ENCODE results near the gene ARHGAP27. TPM values are rescaled to one million over a fixed set of nuclear protein-coding genes. Genes with fewer than 3 reads are reported as not detected.
"Not testable (repeated sequence)": the region's sequence is repeated elsewhere in the genome, so short reads cannot be mapped to it uniquely, and the experiment has no call there.

The ARHGAP27 gene
- total RNA-seq: 100 to 1,000 TPM in 3 of 5 donors, 10 to 100 TPM in 2; 56.4 to 120 (median 113) TPM
- 52.9 TPM for total RNA-seq (2013)
- total RNA-seq: 49.2 to 175 (median 97.0) reads per million in 29 experiments

GRCh38 chr17:45432405-45433158, at the start of gene ARHGAP27:
TSS of gene ARHGAP27 (minus strand) at chr17:45432870. CDS start at chr17:45430279, 2,591 bp downstream.
- H3K4me1 Mint-ChIP-seq: peaks cover 23 to 28% (median 25%) of the 10 kb centered on the region in 3 donors
- peaks cover 0 to 7% of the 10 kb centered on the region in 2 experiments for H3K27me3 ChIP-seq (replicated peaks in 1 of 2; ENCODE audit: control insufficient read depth in 2 of 2, extremely low read depth in 1 of 2, insufficient read depth in 2 of 2, low read length in 1 of 2)
- H3K27ac ChIP-seq (ENCODE audit: low read length): peak within 1 kb of the TSS; percentile 12
- ATAC-seq (replicated peaks in 1 of 4): peak; percentile 9 to 50 (median 18)
- H3K36me3 Mint-ChIP-seq: peaks cover under 1% of the 10 kb centered on the region
- H3K4me1 ChIP-seq (ENCODE audit: control insufficient read depth in 1 of 2, extremely low read depth in 1 of 2, insufficient read depth in 2 of 2, low read length in 2 of 2): peaks cover 2 to 45% of the 10 kb centered on the region in 2 experiments
- peak in 8 of 35 experiments; percentile 17 to 46 (median 34) for DNase-seq
- WGBS (ENCODE audit: insufficient coverage): 0% methylated on average over 32 of the region's 66 CpGs
- no peaks in the 10 kb centered on the region for H3K27me3 Mint-ChIP-seq
- H3K36me3 ChIP-seq (ENCODE audit: control insufficient read depth in 2 of 2, extremely low read depth in 1 of 2, insufficient read depth in 1 of 2, low read length in 1 of 2): peaks cover 3 to 9% of the 10 kb centered on the region in 2 donors
- H3K4me3 Mint-ChIP-seq: peak within 1 kb of the TSS; percentile 71 to 82 (median 80)
- ChIA-PET POLR2A (no interaction called here), CTCF (interaction anchor here in 1 of 2 donors (0.6 kb wide), 1 partner anchor 277 kb away, joined by 7 read pairs; no protein-coding TSS in a partner anchor)
- peak within 1 kb of the TSS; percentile 67 to 71 for H3K27ac Mint-ChIP-seq
- no peaks in the 10 kb centered on the region for H3K9me3 Mint-ChIP-seq
- no peaks in the 10 kb centered on the region for H3K9me3 ChIP-seq
- H3K4me3 ChIP-seq (ENCODE audit: control insufficient read depth in 1 of 2, extremely low read depth in 1 of 2, low read length in 1 of 2): peak within 1 kb of the TSS; percentile 63 to 79

- CTCF ChIA-PET; H3K4me3 Mint-ChIP-seq; POLR2A ChIA-PET; H3K4me1 ChIP-seq (ENCODE audit: control insufficient read depth in 1 of 2, extremely low read depth in 1 of 2, insufficient read depth in 2 of 2, low read length in 2 of 2); DNase-seq; H3K27ac ChIP-seq (ENCODE audit: low read length); H3K9me3 Mint-ChIP-seq; H3K27me3 Mint-ChIP-seq; ATAC-seq (replicated peaks in 1 of 4); H3K4me3 ChIP-seq (ENCODE audit: control insufficient read depth in 1 of 2, extremely low read depth in 1 of 2, low read length in 1 of 2); H3K27me3 ChIP-seq (replicated peaks in 1 of 2; ENCODE audit: control insufficient read depth in 2 of 2, extremely low read depth in 1 of 2, insufficient read depth in 2 of 2, low read length in 1 of 2); H3K36me3 ChIP-seq (ENCODE audit: control insufficient read depth in 2 of 2, extremely low read depth in 1 of 2, insufficient read depth in 1 of 2, low read length in 1 of 2); H3K27ac Mint-ChIP-seq; H3K9me3 ChIP-seq: not testable (repeated sequence)
- H3K36me3 Mint-ChIP-seq: peaks cover 15% of the 10 kb centered on the region
- H3K4me1 Mint-ChIP-seq: peaks cover 10 to 20% (median 13%) of the 10 kb centered on the region in 3 donors
- WGBS (ENCODE audit: insufficient coverage): no CpG with 5 or more reads among the region's 4 CpGs
Measured at GRCh38 chr17:45482317-45482716, 49.6 kb upstream of the ARHGAP27 start.

- H3K27me3 Mint-ChIP-seq; DNase-seq; H3K4me1 ChIP-seq (ENCODE audit: control insufficient read depth in 1 of 2, extremely low read depth in 1 of 2, insufficient read depth in 2 of 2, low read length in 2 of 2); CTCF ChIA-PET; ATAC-seq (replicated peaks in 1 of 4); H3K4me3 ChIP-seq (ENCODE audit: control insufficient read depth in 1 of 2, extremely low read depth in 1 of 2, low read length in 1 of 2); H3K9me3 Mint-ChIP-seq; H3K4me1 Mint-ChIP-seq; H3K27ac ChIP-seq (ENCODE audit: low read length); H3K27me3 ChIP-seq (replicated peaks in 1 of 2; ENCODE audit: control insufficient read depth in 2 of 2, extremely low read depth in 1 of 2, insufficient read depth in 2 of 2, low read length in 1 of 2); H3K9me3 ChIP-seq; H3K4me3 Mint-ChIP-seq; H3K27ac Mint-ChIP-seq; POLR2A ChIA-PET: not testable (repeated sequence)
- H3K36me3 ChIP-seq (ENCODE audit: control insufficient read depth in 2 of 2, extremely low read depth in 1 of 2, insufficient read depth in 1 of 2, low read length in 1 of 2): peaks cover 0 to 23% of the 10 kb centered on the region in 2 donors
- 100% methylated on average over 2 of the region's 14 CpGs for WGBS (ENCODE audit: insufficient coverage)
- peaks cover 35% of the 10 kb centered on the region for H3K36me3 Mint-ChIP-seq
Measured at GRCh38 chr17:45475436-45475835, 42.8 kb upstream of the ARHGAP27 start.

- POLR2A ChIA-PET: not testable (repeated sequence)
- 100% methylated on average over 1 of the region's 3 CpGs for WGBS (ENCODE audit: insufficient coverage)
Measured at GRCh38 chr17:45472249-45472648, 39.6 kb upstream of the ARHGAP27 start.

GRCh38 chr17:45469204-45469563, 36.5 kb upstream of the ARHGAP27 start:
- H3K27me3 ChIP-seq (replicated peaks in 1 of 2; ENCODE audit: control insufficient read depth in 2 of 2, extremely low read depth in 1 of 2, insufficient read depth in 2 of 2, low read length in 1 of 2); H3K4me1 Mint-ChIP-seq; POLR2A ChIA-PET; H3K4me1 ChIP-seq (ENCODE audit: control insufficient read depth in 1 of 2, extremely low read depth in 1 of 2, insufficient read depth in 2 of 2, low read length in 2 of 2); H3K27me3 Mint-ChIP-seq; H3K4me3 ChIP-seq (ENCODE audit: control insufficient read depth in 1 of 2, extremely low read depth in 1 of 2, low read length in 1 of 2); H3K9me3 Mint-ChIP-seq; H3K9me3 ChIP-seq; H3K27ac ChIP-seq (ENCODE audit: low read length); DNase-seq; H3K4me3 Mint-ChIP-seq; CTCF ChIA-PET; H3K27ac Mint-ChIP-seq; ATAC-seq (replicated peaks in 1 of 4): not testable (repeated sequence)
- 90% methylated on average over 2 of the region's 4 CpGs for WGBS (ENCODE audit: insufficient coverage)
- H3K36me3 ChIP-seq (ENCODE audit: control insufficient read depth in 2 of 2, extremely low read depth in 1 of 2, insufficient read depth in 1 of 2, low read length in 1 of 2): peaks cover 0 to 16% of the 10 kb centered on the region in 2 donors
- H3K36me3 Mint-ChIP-seq: peaks cover 19% of the 10 kb centered on the region

More at GRCh38 chr17:45472249-45472648, 39.6 kb upstream of the ARHGAP27 start:
- CTCF ChIA-PET; H3K9me3 ChIP-seq; H3K4me1 ChIP-seq (ENCODE audit: control insufficient read depth in 1 of 2, extremely low read depth in 1 of 2, insufficient read depth in 2 of 2, low read length in 2 of 2); ATAC-seq (replicated peaks in 1 of 4); H3K27ac Mint-ChIP-seq; H3K4me3 Mint-ChIP-seq; H3K4me3 ChIP-seq (ENCODE audit: control insufficient read depth in 1 of 2, extremely low read depth in 1 of 2, low read length in 1 of 2); H3K9me3 Mint-ChIP-seq; H3K27ac ChIP-seq (ENCODE audit: low read length); H3K27me3 ChIP-seq (replicated peaks in 1 of 2; ENCODE audit: control insufficient read depth in 2 of 2, extremely low read depth in 1 of 2, insufficient read depth in 2 of 2, low read length in 1 of 2); DNase-seq; H3K4me1 Mint-ChIP-seq; H3K27me3 Mint-ChIP-seq: not testable (repeated sequence)
- peaks cover 0 to 29% of the 10 kb centered on the region in 2 donors for H3K36me3 ChIP-seq (ENCODE audit: control insufficient read depth in 2 of 2, extremely low read depth in 1 of 2, insufficient read depth in 1 of 2, low read length in 1 of 2)
- peaks cover 28% of the 10 kb centered on the region for H3K36me3 Mint-ChIP-seq

GRCh38 chr17:45468293-45469203, 35.9 kb upstream of the ARHGAP27 start:
- H3K4me1 Mint-ChIP-seq; ATAC-seq (replicated peaks in 1 of 4); H3K4me3 ChIP-seq (ENCODE audit: control insufficient read depth in 1 of 2, extremely low read depth in 1 of 2, low read length in 1 of 2); DNase-seq; H3K4me1 ChIP-seq (ENCODE audit: control insufficient read depth in 1 of 2, extremely low read depth in 1 of 2, insufficient read depth in 2 of 2, low read length in 2 of 2); H3K4me3 Mint-ChIP-seq; H3K27me3 Mint-ChIP-seq; CTCF ChIA-PET; H3K27ac Mint-ChIP-seq; H3K9me3 Mint-ChIP-seq; H3K9me3 ChIP-seq; POLR2A ChIA-PET; H3K27ac ChIP-seq (ENCODE audit: low read length); H3K27me3 ChIP-seq (replicated peaks in 1 of 2; ENCODE audit: control insufficient read depth in 2 of 2, extremely low read depth in 1 of 2, insufficient read depth in 2 of 2, low read length in 1 of 2): not testable (repeated sequence)
- 100% methylated on average over 1 of the region's 14 CpGs for WGBS (ENCODE audit: insufficient coverage)
- peaks cover 19% of the 10 kb centered on the region for H3K36me3 Mint-ChIP-seq
- H3K36me3 ChIP-seq (ENCODE audit: control insufficient read depth in 2 of 2, extremely low read depth in 1 of 2, insufficient read depth in 1 of 2, low read length in 1 of 2): peaks cover 0 to 16% of the 10 kb centered on the region in 2 donors
